Superior temporal gyrus (tissue), 1 donor: Measurements from ENCODE around the gene EARS2.
"Not testable (repeated sequence)": the region's sequence is repeated elsewhere in the genome, so short reads cannot be mapped to it uniquely, and the experiment has no call there.

Experiments used
- DNase-seq: peaks from one replicate; pipeline ENCODE4 v3.0.0-alpha.2; 2016; ENCODE audit errors: extremely low spot score

Gene EARS2

DNA sequence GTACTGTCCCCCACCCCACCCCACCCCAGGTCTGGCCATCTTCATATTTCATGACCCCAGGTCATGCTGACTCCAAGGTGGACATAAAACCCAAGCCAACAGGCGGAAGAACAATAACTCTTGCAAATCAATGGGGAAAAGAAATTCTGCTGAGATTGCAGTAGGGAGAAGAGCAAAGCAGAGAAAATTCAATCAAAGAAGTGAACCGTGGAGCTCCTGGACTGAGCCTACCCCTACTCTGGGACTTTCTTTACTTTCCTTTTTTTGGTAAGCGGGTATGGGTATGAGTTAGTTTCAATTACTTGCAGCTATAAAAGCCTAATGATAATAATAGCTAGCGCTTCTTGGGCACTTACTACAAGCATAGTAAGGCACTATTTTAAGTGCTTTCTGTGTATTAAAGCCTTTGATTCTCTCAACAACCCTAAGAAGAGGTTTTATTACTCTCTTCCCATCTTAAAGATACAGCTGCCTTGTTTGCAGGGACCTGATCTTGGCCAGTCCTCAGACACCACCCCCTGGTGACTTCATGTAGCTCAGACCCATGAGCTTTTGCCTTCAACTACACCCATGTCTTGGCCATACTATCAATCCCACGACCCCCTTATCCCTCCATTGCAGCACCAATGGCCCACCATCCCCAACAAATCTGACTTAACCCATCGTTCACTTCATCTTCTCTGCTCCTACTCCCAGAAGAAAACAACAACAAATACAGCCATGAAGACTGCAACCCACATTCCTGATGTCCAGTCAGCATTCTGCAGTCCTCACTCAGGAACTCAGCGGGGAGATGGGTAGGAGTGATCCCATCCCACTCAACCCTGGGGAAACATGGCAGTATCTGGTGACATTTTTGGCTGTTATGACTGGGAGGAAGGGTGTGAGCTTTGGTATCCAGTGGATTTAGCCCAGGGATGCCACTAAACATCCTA lies 51.2 kb downstream of the EARS2 start:
- DNase-seq = no peak

DNA sequence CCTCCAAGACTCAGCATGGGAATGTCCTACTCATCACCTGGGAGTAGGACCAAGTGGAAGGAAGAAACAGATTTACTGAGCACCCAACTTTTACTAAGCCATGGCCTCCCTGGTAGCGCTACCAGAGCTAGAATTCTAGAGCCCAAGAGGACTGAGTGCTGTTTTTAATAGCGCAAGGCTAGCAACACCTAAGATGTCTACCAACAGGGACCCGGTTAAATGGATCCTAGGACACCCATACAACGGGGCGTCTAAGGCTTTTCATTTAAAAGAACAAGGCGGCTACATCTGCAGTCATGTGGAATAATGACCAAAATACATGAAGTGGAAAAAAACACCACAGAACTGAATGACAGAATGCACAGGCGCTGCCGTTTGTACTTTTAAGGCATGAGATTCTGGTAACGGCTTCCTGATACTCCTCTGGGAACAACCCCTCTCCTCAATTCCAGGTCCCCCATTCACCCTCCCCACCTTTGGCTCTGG lies 51.9 kb downstream of the EARS2 start:
- DNase-seq = peak; percentile 23

DNA sequence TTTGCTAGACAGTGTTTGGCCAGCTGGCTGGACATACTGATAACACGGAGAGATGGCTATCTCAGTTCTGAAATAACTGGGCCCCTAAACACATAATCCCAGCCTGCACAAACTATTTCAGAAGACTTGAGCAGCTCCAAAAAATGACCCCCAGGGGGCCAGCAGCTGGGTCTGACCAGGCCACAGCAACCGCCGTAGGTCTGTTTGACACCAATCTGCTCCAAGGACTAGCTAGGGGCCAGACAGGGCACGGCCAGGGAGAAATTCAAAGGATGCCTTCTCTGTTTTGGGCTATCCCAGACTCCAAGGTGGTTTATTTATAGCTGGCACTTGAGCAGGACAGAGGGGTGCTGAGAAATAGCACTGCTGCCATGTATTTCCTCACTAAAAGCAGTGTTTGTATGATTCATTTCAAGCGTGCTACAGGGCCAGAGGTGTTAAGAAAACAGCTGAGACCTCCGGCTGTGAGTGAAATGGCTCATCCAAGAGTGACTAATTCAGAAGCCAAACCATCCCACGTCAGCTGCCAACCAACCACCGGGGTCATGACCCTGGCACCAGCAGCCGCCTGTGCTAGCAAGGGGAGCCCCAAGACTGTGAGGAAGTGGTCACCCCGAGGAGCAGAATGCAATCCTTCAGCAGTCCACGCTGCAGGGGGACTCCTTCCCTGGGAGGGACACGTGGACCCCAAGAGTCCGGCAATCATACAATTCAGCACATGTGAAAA lies 52.5 kb downstream of the EARS2 start:
- peak; percentile 36 for DNase-seq

DNA sequence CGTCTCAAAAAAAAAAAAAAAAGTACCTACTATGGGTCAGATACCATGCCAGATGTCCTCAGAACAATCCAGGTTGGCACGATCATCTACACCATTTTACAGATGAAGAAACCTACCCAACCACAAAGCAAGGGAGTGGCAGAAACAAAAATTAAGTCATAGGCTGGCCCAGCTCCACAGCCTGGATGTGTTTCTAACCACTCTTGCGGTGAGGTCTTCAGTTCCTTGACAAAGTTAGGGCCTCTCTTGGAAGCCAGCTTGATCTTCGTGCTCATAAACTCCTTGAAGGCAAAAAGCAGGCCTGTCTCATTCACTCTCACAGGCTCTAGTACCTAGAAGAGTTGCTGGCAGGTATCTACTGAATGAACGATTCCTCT lies 53.1 kb downstream of the EARS2 start:
- no peak for DNase-seq

DNA sequence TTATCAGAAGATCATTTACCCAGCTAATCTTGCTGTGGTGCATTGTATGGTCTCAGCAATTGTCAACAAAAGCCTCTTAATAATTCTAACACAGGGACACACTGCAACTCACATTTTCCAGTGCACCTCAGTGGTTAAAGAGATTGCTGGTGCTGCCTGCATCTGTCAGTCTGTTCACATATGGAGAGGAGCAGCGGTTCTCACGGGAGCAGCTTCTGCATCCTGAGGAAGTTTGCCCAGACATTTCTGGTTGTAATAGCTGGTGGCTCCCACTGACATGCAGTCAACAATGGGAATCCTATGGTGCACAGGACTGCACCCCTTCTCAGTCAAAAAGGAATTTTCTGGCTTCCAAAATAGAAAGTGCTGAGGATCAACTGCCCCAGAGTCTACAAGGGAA lies 54.7 kb downstream of the EARS2 start:
- no peak for DNase-seq

DNA sequence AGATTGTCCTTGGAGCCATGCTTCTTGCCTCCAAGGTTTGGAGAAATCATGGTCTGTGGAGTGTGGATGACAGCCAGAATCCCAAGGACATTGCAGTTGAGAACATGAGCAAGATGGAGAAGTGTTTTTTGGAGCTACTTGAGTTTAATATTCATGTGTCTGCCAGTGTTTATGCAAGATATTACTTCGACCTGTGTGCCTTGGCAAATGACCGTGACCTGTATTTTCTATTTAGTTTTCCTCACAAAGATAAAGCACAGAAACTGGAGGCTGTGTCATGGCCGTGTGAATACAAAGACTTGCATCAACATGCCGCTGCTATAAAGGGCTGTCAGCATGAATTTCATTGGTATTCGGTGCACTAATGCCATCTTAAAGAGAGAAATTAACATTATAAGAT lies 55.9 kb downstream of the EARS2 start:
- DNase-seq = no peak

DNA sequence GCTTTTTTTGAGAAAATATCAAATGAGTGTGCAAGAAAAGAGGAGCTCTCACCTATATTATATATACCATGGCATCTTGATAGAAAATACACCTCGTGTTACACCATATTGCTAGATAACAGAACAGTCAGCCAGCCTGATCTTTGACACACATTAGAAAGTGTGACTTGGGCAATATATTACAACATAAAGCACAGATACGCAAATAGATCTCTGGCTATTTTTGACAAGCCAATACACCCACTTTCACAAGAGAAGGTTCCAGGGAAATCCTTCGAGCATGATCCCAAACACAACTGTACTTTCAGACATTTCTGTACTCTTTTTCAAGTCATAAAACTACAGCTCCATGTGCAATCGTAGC lies 56.3 kb downstream of the EARS2 start:
- no peak for DNase-seq

DNA sequence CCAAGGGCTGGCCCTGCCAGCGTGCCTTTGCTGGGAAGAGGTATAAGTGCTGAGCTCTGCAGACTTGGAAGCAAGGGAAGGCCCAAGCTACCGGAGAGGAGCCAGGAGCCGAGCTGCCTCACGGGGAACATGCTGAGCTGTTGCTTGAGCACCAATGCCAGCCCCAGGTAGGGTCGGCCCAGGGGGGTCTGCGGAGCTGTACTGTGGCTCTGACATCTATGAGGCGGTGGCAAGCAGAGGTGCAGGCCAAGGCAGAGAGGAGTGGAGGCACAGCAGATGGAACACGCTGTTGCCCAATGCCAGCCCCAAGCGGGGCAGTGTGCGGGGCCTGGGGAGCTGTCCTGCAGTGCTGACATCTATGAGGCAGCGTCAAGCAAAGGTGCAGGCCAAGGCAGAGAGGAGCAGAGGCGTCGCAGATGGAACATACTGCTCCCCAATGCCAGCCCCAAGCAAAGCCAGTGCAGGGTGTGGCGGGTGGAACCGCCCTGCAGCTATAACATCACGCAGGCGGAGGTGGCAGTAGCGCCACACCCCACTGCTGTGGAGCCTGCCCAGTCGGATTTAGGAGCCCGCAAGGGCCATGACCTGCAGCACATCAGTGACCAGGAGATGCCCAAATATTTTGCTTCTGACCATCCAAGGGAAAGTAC lies 56.8 kb downstream of the EARS2 start:
- no peak for DNase-seq

DNA sequence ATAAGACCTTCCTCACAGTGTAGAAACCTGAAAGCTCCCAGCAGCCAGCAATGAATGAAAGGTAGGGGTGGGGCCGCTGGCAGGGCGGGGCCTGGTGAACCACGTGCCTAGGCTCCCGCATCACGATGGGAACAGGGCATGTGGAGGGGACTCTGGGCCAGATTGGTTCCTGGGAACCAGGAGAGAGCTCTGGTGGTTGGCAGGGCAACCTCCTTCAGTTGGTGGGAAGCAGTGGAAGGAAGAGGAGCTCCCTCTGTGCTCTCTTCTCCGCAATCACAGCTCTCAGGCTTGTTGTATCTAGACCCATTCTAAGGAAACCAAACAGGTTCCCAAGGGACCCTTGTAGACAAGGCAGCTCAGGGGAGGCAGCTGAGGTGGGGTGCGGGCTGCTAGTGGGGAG lies 57.3 kb downstream of the EARS2 start:
- no peak for DNase-seq

DNA sequence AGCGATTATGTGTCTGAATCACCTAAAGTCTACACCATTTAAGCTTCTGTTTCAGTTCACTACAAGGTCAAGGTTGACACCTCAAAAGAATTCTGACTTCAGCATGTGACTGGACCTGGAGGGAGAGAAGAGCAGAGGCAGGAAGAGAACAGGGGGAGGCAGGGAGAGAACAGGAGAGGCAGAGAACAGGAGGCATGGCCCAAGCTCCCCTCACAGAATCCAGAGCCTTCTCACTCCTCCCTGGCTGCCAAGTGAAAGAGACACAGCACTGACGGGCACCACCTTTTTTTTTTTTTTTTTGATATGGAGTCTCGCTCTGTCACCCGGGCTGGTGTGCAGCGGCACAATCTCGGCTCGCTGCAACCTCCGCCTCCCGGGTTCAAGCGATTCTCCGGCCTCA lies 58.3 kb downstream of the EARS2 start:
- DNase-seq = no peak

DNA sequence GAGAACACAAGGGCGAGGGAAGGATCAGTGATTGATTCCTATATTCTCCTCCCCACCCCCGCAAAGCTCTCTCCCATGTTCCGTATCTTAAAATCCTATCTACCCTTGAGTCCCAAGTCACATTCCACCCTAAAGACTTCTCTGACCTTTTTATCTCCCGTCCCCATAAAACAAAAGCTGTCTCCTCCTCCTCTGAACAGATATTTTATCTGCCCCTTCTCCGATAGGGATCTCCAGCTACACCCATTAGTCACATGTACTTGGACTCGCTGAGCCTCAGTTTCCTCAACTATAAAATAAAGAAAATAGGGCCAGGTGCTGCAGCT lies 59.6 kb downstream of the EARS2 start:
- no peak for DNase-seq

DNA sequence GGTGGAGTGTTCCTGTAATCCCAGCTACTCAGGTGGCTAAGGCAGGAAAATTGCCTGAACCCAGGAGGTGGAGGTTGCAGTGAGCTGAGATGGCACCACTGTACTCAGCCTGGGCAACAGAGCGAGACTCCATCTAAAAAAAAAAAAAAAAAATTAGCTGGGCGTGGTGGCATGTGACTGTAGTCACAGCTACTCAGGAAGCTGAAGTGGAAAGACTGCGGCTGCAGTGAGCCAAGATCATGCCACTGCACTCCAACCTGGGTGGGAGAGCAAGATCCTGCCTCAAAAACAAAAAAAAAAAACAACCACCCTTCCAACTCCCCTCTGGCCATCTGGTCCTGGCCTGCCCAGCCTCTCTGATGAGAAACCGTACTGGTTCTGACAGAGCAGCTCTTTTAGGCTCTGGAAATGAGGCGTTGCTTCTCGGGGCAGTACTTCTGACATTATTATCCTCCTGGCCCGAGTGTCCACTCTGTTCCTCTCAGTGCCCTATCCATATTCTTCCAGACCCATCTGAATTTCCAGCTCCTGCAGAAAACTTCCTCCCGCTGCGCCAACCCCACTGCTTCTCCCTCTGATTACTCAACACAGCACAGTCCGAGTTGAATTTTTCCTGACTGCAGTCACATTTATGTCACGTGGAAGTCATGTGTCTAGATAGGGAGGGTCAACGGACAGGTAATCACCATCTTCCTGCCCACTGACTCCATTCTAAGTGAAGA lies 60.2 kb downstream of the EARS2 start:
- DNase-seq = no peak

DNA sequence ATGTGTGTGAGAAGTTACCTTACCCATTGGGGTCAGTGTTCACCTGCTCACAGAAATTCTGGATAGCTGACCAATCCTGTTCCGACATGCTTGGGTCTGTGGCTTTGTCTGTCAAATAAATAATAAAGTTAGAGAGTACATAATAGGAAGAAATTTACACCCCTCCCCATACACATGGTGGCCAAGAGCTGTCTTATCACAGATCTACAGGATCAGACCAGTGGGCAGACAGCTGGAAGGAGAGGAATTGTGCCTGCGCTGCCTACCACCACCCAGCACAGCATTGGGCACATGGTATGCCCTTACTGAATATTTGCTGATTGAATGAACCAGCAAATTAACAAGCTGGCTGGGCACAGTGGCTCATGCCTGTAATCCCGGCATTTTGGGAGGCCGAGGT lies 61.5 kb downstream of the EARS2 start:
- DNase-seq = no peak

DNA sequence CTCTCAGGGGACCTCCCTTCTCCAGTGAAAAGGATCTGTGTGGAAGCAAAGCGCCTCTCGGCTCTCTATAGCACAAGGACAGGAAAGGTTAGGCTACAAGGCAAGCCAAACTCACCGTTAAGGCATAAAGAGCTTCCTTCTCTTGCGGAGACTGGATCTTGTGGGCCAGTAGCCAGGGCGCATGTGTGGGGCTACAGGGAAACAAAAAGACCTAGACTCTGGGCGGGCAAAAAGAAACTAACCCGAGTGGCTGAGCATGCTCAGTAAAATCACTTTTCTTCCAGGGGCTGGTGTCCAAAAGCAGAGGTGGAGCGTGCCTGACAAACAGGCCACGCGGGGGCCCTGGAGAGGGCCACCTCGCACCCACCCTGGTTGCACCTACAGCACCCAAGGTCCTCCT lies 63.0 kb downstream of the EARS2 start:
- no peak for DNase-seq

DNA sequence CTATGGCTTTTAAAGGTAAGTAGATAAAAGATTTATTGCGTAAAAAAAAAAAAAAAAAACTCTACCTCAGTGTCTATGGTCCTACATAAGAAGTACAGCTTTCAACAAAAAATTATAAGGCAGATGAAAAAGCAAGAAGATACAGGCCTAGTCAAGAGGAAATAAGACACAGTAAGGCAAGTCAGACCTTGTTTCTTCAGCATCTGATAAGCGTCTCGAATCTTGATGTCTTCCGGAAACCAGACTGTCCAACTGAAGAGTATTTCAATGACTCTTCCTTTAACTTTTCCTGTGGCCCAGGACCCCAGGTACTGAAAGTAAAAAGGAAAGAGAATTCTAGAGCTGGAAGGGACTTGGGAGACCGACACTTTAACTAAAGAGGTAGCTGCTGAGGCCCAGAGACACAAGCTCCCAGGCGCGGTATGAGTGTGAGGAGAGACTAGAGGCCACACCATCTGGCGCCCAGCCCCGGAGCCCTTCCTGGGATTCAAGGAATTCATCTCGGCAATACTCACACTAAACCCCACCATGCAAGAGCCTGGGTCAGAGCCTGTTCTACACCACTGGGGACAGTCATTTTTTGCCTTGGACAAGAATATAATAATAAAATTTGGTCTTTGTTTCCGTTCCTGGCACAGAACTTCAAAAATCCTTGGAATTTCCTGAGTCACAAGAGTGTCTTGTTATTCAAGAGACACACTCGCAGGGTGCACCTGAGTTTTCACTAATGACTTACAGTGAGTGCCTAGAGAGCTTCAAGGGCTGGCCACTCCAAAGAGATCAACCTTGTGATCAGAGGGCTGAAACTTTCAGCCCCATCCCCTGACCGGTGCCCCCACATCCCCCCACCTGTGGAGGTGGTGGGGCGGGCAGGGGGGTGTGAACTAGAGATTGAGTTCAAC lies 65.4 kb downstream of the EARS2 start:
- no peak for DNase-seq

DNA sequence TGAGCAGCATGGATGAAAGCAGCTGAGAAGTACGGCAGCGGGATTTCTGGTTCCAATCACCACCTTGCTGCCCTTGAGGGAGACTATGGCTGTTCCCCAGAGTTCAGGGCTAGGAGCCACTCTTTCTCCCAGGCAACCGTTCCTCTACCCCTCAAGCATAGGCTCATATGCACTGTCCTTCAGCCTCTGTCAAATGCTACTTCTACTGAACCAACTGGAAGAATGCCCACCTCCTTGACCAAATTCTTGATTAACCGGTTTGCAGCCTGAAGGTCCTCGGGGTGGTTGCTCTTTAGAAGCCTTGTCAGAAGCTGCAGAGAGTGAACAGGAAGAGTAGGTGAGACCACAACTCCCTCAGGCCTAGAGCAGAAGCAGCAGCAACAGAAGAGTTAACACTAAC lies 70.7 kb downstream of the EARS2 start:
- no peak for DNase-seq

DNA sequence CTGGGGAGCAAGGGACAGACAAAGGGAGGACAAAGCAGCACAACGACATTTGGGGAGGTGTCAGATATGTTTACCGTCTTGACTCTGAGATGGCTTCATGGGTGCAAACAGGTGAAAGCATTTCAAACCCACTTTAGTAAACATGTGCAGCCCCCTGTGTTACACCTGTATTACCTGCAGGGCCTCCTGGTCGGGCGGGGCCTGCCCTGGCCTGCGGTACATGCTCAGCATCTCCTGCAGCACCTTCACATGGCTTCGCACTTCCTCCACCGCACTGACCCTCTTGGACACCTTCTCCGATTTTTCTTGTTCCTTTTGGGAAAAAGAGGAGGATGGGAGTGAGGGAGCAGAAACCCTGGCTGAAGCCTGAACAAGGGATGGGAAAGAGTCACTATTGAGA lies 71.3 kb downstream of the EARS2 start:
- no peak for DNase-seq

DNA sequence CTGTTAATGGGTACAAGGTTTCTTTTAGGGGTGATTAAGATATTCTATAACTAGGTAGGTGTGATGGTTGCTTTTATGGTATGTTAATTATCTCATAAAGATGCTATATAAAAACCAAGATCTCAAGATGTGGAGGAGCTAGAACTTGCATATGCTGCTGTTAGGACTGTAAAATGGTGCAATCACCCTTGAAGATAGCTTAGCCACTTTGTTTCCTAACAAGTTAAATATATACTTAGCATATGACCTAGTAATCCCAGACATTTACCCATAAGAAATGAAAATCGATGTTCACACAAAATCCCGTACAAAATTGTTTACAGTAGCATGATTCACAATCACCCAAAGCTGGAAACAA lies 71.9 kb downstream of the EARS2 start:
- DNase-seq = no peak

DNA sequence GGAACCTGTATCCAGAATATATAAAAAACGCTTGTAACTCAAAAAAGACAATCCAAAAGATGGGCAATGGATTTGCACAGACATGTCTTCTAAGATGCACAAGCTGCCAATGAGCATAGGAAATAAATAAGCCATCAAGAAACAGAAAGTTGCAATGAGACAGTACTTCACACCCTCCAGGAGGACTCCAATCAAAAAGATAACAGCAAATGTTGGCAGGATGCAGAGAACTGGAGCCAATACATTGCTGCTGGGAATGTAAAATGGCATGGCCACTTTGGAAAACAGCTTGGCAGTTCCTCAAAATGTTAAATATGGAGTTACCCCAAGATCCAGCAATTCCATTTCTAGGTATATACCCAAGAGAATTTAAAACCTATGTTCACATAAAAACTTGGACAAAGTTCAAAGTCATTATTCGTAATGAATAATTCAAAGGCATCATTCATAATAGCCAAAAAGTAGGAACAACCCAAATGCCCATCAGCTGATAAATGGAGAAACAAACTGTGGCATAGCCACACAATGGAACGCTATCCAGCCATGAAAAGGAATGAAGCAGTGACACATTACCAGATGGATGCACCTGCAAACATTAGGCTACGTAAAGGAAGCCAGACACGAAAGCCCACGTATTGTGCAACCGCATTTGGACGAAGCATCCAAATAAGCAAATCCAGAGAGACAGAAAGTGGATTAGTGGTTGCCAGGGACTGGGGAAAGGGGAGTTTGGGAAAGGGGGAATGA lies 72.5 kb downstream of the EARS2 start:
- DNase-seq = no peak

DNA sequence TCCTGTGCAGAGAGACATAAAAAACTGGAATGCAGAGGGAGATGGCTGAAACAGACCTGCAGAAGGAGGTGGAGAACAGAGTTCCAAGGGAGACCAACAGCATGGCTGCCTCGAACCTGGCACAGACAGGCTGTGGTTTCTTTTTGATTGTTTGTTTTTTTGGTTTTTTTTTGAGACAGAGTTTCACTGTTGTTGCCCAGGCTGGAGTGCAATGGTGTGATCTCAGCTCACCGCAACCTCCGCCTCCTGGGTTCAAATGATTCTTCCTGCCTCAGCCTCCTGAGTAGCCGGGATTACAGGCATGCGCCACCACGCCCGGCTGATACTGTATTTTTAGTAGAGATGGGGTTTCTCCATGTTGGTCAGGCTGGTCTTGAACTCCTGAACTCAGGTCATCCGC lies 73.7 kb downstream of the EARS2 start:
- DNase-seq = not testable (repeated sequence)
